Endothelial cell of umbilical vein (primary cell): ENCODE results near the gene MINDY2. TPM values are rescaled to one million over a fixed set of nuclear protein-coding genes. Genes with fewer than 3 reads are reported as not detected.

Experiments
- BruUV-seq: library from RNA; stranded (reverse); fragments of 400-500 nt; replicated peaks from 2 replicates; lab custom pipeline; 2021; lab: Mats Ljungman, UMichigan
- CTCF ChIA-PET: fragments of 300-600, 350-600 bp; sonication (Branson Sonifier 250); formaldehyde crosslinking; loops from one replicate; lab custom pipeline; 2021; ENCODE audit warnings: antibody characterized with exemption, inconsistent platforms; lab: Charles Lee
- POLR2A ChIA-PET: fragments of 300-600, 350-600 bp; sonication (Branson Sonifier 250); formaldehyde crosslinking; loops from one replicate; lab custom pipeline; 2021; ENCODE audit warnings: antibody characterized with exemption, inconsistent platforms; lab: Charles Lee
- DNase-seq: peaks from one replicate; pipeline ENCODE4 v3.0.0-alpha.2; 2011; ENCODE audit warnings: low read depth, low spot score
- FAIRE-seq: peaks from 2 replicates; lab custom pipeline; 2011; peaks lifted over from hg19 to GRCh38; lab: Jason Lieb, UNC
- H2AFZ ChIP-seq: 2 replicates; pipeline ENCODE4 v1.6.0; 2012; ENCODE audit warnings: low read depth, low read length, control low read depth, inconsistent platforms
- H3K27ac ChIP-seq: 2 replicates; pipeline ENCODE4 v1.5.1; 2011; ENCODE audit warnings: low read depth, mild to moderate bottlenecking, control low read depth, low read length, moderate library complexity; ENCODE audit not compliant: insufficient read depth
- H3K27me3 ChIP-seq, 2 experiments: 2 replicates each; pipeline versions ENCODE4 v1.6.0 to v1.6.1; 2011; ENCODE audit warnings: low read length in 2 of 2, mixed read lengths in 1 of 2; ENCODE audit not compliant: control insufficient read depth in 2 of 2, insufficient read depth in 2 of 2
- H3K36me3 ChIP-seq, 2 experiments: 2 replicates in 1 of 2; 3 replicates in 1 of 2; pipeline ENCODE4 v1.5.1; 2011; ENCODE audit warnings: low read length in 2 of 2, mild to moderate bottlenecking in 1 of 2, moderate library complexity in 1 of 2; ENCODE audit not compliant: control insufficient read depth in 2 of 2, insufficient read depth in 2 of 2; ENCODE audit errors: extremely low read depth in 1 of 2
- H3K4me1 ChIP-seq: 3 replicates; pipeline ENCODE4 v1.5.1; 2011; ENCODE audit warnings: mild to moderate bottlenecking, low read length; ENCODE audit not compliant: control insufficient read depth, insufficient read depth; ENCODE audit errors: extremely low read depth
- H3K4me2 ChIP-seq: 2 replicates; pipeline ENCODE4 v1.6.1; 2011; ENCODE audit warnings: low read length, control low read depth, mixed read lengths; ENCODE audit not compliant: insufficient read depth
- H3K4me3 ChIP-seq, 3 experiments: fragments of 200-600 bp in 1 of 3; sonication (generic), shearing (Covaris generic) in 1 of 3; replicated peaks in 1 of 3; 2 replicates each; pipeline ENCODE4 v1.5.1; 2011 to 2016; ENCODE audit warnings: control low read depth in 3 of 3, low read length in 3 of 3, mild to moderate bottlenecking in 2 of 3, inconsistent platforms in 1 of 3, low read depth in 1 of 3, moderate library complexity in 1 of 3; ENCODE audit not compliant: insufficient read depth in 1 of 3
- H3K79me2 ChIP-seq: 2 replicates; pipeline ENCODE4 v1.6.0; 2012; ENCODE audit warnings: low read length, inconsistent platforms; ENCODE audit not compliant: control insufficient read depth, insufficient read depth
- H3K9ac ChIP-seq: replicated peaks from 2 replicates; pipeline ENCODE3; 2011; ENCODE audit warnings: low read length, control low read depth; ENCODE audit not compliant: insufficient read depth; ENCODE audit errors: extremely low read depth
- H3K9me1 ChIP-seq: replicated peaks from 3 replicates; pipeline ENCODE4 v1.6.0; 2011; ENCODE audit warnings: mild to moderate bottlenecking, low read length; ENCODE audit not compliant: control insufficient read depth, insufficient read depth; ENCODE audit errors: extremely low read depth
- H3K9me3 ChIP-seq: replicated peaks from 2 replicates; pipeline ENCODE4 v1.5.1; 2012; ENCODE audit warnings: low read length, inconsistent platforms; ENCODE audit not compliant: control insufficient read depth, insufficient read depth
- H4K20me1 ChIP-seq: replicated peaks from 2 replicates; pipeline ENCODE3; 2011; ENCODE audit warnings: mild to moderate bottlenecking, low read length; ENCODE audit not compliant: control insufficient read depth, insufficient read depth; ENCODE audit errors: extremely low read depth
- EZH2 ChIP-seq: IDR thresholded peaks from 2 replicates; pipeline ENCODE4 v1.6.1; 2012; ENCODE audit warnings: borderline replicate concordance, low read depth, mild to moderate bottlenecking, moderate library complexity, low read length, inconsistent platforms; ENCODE audit not compliant: severe bottlenecking
- FOS ChIP-seq: IDR thresholded peaks from 2 replicates; pipeline ENCODE4 v1.6.1; 2011; ENCODE audit warnings: mild to moderate bottlenecking, low read length, moderate library complexity, borderline replicate concordance; ENCODE audit not compliant: insufficient read depth
- GATA2 ChIP-seq: IDR thresholded peaks from 2 replicates; pipeline ENCODE4 v1.7.0; 2011; ENCODE audit warnings: low read depth, mild to moderate bottlenecking, moderate library complexity, mixed read lengths, low read length; ENCODE audit not compliant: insufficient read length, insufficient read depth
- JUN ChIP-seq: IDR thresholded peaks from 2 replicates; pipeline ENCODE4 v1.6.1; 2011; ENCODE audit warnings: borderline replicate concordance, low read depth; ENCODE audit not compliant: insufficient read length, insufficient read depth
- MYC ChIP-seq: IDR thresholded peaks from one replicate; pipeline ENCODE4 v1.6.1; 2011; ENCODE audit warnings: mild to moderate bottlenecking, low read depth, low read length
- POLR2A ChIP-seq: IDR thresholded peaks from 2 replicates; pipeline ENCODE4 v1.6.1; 2012; ENCODE audit warnings: low read depth, mild to moderate bottlenecking, control low read depth, low read length
- POLR2AphosphoS5 ChIP-seq: IDR thresholded peaks from 2 replicates; pipeline ENCODE4 v1.6.1; 2012; ENCODE audit warnings: low read depth, mild to moderate bottlenecking, control low read depth, low read length, moderate library complexity; ENCODE audit not compliant: insufficient read depth
- dilution Hi-C: fragments of 300-500 bp; cut with MboI; formaldehyde crosslinking; loops from one replicate; pipeline ENCODE4 v1.15.0; 2019; ENCODE audit warnings: low sequenced_read_pairs; ENCODE audit not compliant: extremely low pct_ligation_motif_present
- intact Hi-C: fragments of 100-400 bp; cut with micrococcal nuclease; formaldehyde crosslinking; loops from one replicate; pipeline ENCODE4 v1.10.0; 2022
- polyA plus RNA-seq, 4 experiments: library from polyadenylated mRNA; depleted of rRNA in 3 of 4; stranded (reverse) in 3 of 4; unstranded in 1 of 4; fragments of >200 nt; gene quantifications; 2 replicates each; pipeline versions ENCODE4 v1.2.1 to v1.2.3, GENCODE V29; 2011 to 2012; ENCODE audit warnings: missing spikeins in 1 of 4
- total RNA-seq: library from RNA; stranded (reverse); gene quantifications from 2 replicates; pipeline ENCODE4 v1.2.3, GENCODE V29; 2021
- TF ChIP-seq, protein P1 (sequence below): IDR thresholded peaks from 2 replicates; pipeline ENCODE4 v1.6.1; 2011; ENCODE audit not compliant: insufficient read depth, insufficient read length
- TF ChIP-seq, protein P2 (sequence below), 2 donors: IDR thresholded peaks; 1 replicate in 1 of 2; 2 replicates in 1 of 2; pipeline ENCODE4 v1.5.1; 2011; ENCODE audit warnings: low read length in 2 of 2, mild to moderate bottlenecking in 2 of 2, moderate library complexity in 2 of 2, control low read depth in 1 of 2, inconsistent platforms in 1 of 2, low read depth in 1 of 2; ENCODE audit not compliant: insufficient read depth in 1 of 2; ENCODE audit errors: extremely low read depth in 1 of 2

Gene MINDY2
- total and polyA plus RNA-seq, 2 donors (not counting 3 experiments of a cell fraction or from before 2014, with no cell fraction given), result 1.6 to 13.7 TPM

DNA sequence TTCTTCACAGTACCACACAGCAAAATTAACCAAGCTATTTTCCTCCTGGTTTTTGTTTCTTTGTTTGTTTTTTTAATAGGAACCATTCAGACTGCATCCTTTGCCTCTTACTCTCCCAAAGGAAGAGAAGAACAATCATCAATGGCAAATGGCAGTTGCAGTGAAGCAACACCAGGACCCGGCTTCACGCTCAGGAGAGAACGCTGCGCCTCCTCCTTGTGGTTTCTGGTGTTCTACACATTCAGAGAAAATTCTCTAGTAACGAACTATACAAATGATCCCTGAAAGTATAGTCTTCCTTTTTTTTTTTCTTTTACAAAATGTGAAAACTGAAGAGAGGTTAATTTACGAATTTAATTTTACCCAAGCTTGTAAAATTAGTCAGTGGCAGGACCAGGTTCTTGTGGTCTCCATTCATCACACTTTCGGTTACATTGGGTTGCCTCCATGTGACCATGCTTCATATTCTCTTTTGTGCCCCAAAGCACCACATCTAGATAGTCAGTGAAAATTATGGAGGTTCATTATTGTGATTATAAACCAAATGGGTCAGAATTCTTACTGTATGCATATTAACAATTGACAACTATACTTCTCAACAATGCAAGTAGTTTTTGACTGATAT is 10.6 kb upstream of the MINDY2 start:
- ChIA-PET CTCF (interaction anchor here (0.9 to 4.1 kb wide), 7 partner anchors 10 to 740 kb away, joined by 3 to 24 read pairs (median 4); partner anchors contain the start of genes ADAM10 and MINDY2), POLR2A (no interaction called here)
- FAIRE-seq (no peak), DNase-seq (no peak)
- no peak overlapping the region for H2AFZ ChIP-seq
- H3K36me3 ChIP-seq, result no peaks in the 10 kb centered on the region
- H3K9me1 ChIP-seq, result no peaks in the 10 kb centered on the region
- TF ChIP-seq POLR2AphosphoS5 (no peak), JUN (no peak), MYC (no peak), GATA2 (no peak), FOS (no peak), POLR2A (no peak), EZH2 (no peak)
- TF ChIP-seq, protein P1, sequence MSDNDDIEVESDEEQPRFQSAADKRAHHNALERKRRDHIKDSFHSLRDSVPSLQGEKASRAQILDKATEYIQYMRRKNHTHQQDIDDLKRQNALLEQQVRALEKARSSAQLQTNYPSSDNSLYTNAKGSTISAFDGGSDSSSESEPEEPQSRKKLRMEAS, result no peak
- TF ChIP-seq, protein P2, sequence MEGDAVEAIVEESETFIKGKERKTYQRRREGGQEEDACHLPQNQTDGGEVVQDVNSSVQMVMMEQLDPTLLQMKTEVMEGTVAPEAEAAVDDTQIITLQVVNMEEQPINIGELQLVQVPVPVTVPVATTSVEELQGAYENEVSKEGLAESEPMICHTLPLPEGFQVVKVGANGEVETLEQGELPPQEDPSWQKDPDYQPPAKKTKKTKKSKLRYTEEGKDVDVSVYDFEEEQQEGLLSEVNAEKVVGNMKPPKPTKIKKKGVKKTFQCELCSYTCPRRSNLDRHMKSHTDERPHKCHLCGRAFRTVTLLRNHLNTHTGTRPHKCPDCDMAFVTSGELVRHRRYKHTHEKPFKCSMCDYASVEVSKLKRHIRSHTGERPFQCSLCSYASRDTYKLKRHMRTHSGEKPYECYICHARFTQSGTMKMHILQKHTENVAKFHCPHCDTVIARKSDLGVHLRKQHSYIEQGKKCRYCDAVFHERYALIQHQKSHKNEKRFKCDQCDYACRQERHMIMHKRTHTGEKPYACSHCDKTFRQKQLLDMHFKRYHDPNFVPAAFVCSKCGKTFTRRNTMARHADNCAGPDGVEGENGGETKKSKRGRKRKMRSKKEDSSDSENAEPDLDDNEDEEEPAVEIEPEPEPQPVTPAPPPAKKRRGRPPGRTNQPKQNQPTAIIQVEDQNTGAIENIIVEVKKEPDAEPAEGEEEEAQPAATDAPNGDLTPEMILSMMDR (IDR thresholded peaks at IDR 0.05; ENCODE audit: extremely low read depth in 1 of 2, insufficient read depth in 1 of 2, low read depth in 1 of 2, low read length in 2 of 2), result no peak
- H3K27ac ChIP-seq, result no peak overlapping the region
- no peaks in the 10 kb centered on the region for H3K9me3 ChIP-seq
- H3K4me1 ChIP-seq, result no peaks in the 10 kb centered on the region
- no peak overlapping the region for H3K4me2 ChIP-seq
- H3K27me3 ChIP-seq, result no peaks in the 10 kb centered on the region
- BruUV-seq, result no TSS peak
- intact Hi-C loops, result loop anchor here (2.0 kb wide), 1 partner anchor 534 kb away; no protein-coding TSS in a partner anchor
- no peaks in the 10 kb centered on the region for H4K20me1 ChIP-seq
- H3K4me3 ChIP-seq, result no peak overlapping the region
- H3K9ac ChIP-seq, result no peak overlapping the region
- dilution Hi-C loops, result no loop called here
- no peaks in the 10 kb centered on the region for H3K79me2 ChIP-seq
